HL-60/S4 treated with phorbol 12-myristate 13-acetate at 8.2 ng/mL for 4 days and 3 days (cell line): ENCODE measurements around the gene CUEDC1.

ENCODE experiments used
- in situ Hi-C: fragments of 300-500 bp; cut with MboI; formaldehyde crosslinking; loops from 2 replicates; pipeline ENCODE4 v1.15.0; 2022; ENCODE audit warnings: low sequenced_read_pairs

CUEDC1 gene

DNA sequence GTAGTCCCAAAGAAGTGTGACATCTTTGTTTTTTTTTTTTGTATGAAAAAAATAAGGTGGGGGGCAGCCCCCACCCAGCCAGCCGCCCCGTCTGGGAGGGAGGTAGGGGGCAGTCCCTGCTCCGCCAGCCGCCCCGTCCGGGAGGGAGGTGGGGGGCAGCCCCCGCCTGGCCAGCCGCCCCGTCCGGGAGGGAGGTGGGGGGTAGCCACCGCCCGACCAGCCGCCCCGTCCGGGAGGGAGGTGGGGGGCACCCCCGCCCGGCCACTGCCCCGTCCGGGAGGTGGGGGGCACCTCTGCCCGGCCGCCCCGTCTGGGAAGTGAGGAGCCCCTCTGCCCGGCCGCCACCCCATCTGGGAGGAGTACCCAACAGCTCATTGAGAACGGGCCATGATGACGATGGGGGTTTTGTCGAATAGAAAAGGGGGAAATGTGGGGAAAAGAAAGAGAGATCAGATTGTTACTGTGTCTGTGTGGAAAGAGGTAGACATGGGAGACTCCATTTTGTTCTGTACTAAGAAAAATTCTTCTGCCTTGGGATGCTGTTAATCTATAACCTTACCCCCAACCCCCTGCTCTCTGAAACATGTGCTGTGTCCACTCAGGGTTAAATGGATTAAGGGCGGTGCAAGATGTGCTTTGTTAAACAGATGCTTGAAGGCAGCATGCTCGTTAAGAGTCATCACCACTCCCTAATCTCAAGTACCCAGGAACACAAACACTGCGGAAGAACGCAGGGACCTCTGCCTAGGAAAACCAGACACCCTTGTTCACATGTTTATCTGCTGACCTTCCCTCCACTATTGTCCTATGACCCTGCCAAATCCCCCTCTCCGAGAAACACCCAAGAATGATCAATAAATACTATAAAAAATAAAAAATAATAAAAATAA is 108.9 kb downstream of the CUEDC1 start:
- in situ Hi-C loops: loop anchor here (25.0 kb wide), 1 partner anchor 709 kb away; no protein-coding TSS in a partner anchor

DNA sequence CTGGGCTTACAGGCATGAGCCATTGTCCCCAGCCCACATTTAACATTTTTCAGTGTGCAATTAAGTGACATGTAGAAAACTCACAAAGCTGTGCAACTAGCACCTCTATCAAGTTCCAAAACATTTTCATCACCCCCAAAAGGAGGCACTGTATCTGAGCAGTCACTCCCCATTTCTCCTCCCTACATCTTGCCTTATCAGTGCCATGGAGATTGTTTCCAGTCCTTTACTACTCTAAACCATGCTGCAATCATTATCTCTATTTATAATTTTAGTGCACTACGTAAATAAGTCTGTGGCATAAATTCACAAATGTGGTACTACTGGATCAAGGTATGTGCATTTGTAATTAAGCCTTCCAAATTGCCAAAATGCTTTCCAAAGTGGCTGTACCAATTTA is 112.9 kb downstream of the CUEDC1 start:
- in situ Hi-C loops: loop anchor here (25.0 kb wide), 1 partner anchor 705 kb away; no protein-coding TSS in a partner anchor

DNA sequence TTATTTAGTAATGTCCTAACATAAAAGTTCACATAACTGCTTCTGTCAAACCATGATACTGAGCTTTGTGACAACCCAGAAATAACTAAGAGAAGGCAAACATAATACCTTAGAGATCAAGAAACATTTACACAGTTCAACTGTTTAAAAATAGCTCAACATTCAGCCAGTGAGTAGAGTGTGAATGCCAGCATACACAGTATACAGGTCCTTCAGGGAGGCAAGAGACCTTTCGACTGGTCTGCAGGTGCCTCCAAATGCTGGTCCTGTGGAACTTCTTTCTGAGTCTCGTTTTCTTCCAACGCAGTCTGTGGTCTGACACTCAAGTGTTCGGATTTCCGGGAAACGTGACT is 115.7 kb downstream of the CUEDC1 start:
- in situ Hi-C loops: loop anchor here (25.0 kb wide), 1 partner anchor 702 kb away; no protein-coding TSS in a partner anchor

DNA sequence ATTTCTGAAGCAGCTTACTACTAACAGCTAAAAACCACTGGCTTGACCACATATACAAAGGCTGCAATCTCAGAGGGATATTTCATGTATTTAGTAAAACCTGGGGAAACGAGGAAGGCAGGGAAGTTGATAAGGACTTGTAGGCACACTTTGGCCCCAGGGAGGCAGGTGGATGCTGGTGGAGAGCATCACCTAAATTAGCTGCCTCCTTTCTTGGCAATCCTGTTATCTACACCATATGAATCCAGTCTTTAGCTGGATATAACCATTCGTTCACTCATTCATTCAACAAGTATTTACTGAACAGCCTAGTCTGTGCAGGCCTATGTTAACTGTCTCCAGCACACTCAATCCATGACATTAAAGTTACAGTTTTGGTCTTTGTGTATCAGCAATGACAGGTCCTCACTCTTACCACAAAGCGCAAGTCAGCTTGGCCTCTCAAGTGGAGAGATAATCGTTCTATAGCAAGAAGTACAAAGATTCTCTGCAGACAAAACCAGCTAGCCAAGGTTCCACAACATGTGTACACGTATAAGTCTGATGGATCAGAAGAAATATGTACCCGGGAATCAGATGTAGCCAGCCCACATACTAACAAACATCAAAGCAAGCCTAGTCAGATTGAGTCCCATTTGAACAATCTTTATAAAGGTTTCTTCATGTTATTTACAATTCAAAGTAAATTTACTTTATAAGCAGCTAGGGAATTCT is 116.2 kb downstream of the CUEDC1 start:
- in situ Hi-C loops: loop anchor here (25.0 kb wide), 1 partner anchor 702 kb away; no protein-coding TSS in a partner anchor

DNA sequence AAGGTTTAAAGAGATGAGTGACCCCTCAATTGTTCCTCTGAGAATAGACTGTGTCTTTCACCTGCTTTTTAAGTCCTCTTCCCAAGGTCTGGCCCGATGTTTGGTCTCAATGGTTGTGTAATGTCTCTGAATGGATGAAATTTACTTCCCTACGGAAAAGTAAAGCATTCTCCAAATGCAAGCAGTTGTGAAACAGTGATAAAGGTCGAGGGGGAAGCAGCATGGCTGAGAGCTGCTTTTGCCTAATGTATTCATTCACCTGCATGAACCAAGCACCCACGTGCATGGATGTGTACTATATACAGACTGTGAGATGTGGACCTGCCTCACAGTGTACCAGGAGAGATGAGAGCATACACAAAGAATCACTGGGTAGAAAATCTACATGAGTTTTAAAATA is 116.8 kb downstream of the CUEDC1 start:
- in situ Hi-C loops: loop anchor here (25.0 kb wide), 1 partner anchor 701 kb away; no protein-coding TSS in a partner anchor

DNA sequence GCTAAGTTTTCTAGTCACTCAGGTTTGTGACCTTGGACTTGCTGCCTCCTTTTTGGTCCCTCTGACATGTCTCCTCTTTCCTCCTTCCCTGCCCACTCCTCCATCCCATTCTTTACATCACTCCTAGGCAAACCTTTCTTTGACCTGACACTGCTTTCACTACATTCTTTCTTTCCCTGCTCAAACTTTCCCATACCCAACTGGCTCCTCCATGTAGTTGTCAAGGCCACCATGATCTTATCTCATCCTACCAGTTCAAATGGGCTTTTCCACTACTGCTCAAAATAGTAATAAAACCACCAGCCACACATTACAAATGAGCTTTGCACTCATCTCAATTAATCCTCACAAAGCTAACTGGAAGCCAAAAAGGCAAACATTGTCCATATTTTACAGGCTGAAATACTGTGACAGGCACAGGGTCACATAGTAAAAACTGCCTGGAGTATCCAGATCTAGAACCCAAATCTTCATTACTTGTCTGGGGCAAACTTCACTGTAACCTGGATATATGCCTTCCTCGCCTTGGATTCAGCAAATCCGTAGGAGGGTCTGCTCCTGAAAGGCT is 119.8 kb downstream of the CUEDC1 start:
- in situ Hi-C loops: loop anchor here (25.0 kb wide), 1 partner anchor 698 kb away; no protein-coding TSS in a partner anchor

DNA sequence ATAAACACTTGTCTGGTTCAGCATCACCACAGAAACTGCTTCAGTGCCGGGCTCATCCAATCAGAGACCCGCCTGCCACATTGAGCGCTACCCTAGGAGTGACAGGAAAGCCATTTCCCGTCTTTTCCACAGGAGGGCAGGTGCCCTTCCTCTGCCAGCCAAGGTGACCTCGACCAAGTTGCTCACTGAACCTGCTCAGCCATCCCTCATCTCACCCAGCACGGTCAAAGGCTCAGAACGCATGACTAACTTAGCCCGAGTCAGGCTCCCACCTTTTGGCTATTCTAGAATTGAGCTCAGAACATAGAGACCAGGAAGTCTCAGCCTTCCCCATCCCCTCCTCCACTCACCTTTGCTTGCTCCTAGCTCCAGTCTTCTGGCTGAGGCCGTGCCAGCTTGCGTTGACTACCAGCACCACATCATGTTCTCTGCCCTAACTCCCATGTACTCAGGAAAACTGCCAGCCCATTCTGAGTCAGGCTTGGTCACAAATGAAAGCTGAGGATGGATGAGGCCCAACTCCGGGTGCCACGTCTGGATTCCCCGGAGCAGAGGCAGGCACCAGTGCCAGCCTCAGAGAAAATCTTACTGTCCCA is 121.0 kb downstream of the CUEDC1 start:
- in situ Hi-C loops: loop anchor here (25.0 kb wide), 1 partner anchor 697 kb away; no protein-coding TSS in a partner anchor

DNA sequence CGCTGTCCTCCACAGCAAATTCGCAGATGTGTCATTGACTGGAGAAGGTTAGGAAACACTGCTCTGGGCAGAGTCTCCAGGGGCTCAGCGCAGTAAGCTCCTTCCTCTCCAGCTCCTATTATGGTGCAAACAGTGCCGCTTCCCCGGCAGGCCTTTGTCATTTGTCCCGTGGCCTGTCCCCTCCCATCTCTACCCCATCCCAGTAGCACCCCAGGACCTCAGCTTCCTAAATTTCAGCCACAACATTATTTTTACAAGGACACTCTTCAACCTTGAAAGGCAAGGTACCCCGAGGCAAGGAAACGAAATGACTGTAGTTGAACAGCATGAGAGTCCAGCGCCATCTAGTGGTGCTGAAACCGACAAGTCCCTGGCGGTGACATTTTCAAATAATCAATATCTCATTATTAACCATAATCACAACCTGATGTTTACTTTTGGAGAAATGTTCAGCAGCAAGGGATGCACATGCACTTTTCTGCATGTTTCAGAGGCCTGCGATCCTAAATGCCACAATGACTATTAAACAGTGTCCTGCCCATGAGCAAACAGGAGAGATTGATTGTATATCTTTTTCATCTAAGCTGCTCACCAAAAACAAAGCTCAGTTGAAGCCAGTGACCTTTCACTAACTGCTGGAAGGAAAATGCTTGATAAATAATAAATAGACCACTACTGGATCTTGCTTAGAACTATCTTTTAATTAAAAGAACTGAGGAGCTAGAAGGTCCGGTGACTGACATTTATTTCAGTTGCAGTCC is 121.9 kb downstream of the CUEDC1 start:
- in situ Hi-C loops: loop anchor here (25.0 kb wide), 1 partner anchor 696 kb away; no protein-coding TSS in a partner anchor

DNA sequence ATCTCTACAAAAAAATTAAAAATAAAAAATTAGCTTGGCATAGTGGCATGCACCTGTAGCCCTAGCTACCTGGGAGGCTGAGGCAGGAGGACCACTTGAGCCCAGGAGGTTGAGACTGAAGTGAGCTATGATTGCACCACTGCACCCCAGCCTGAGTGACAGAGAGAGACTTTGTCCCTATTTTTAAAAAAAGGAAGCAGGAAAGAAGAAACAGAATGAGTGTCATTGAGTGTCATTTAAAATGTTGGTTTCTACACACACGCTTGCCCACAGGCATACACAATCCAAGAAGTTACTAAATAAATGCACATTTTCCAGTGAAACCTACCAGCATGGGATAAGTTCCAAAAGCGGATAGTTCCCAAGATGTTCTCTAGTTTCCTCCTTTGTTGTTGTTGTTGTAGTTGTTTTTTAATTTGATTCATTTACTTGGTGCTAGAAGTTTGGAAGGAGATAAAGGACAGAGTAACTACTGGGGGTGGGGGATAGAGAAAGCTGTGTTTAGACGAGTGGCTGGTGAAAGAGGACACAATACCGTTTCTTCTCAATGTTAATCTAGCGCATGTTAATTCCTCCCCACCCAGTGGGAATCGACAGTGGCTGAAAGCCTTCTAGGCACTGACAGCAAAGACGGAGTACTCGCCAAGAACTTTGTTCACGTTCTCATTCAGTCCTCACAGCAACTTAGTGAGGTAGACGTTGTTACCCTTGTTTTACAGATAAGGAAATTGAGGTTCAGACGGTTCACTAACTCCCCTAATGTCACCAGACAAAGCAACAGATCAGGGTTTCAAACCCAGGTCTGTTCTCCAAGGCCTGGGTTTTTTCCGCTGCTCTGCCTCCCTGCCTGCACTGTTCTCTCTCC is 122.7 kb downstream of the CUEDC1 start:
- in situ Hi-C loops: loop anchor here (25.0 kb wide), 1 partner anchor 695 kb away; no protein-coding TSS in a partner anchor

DNA sequence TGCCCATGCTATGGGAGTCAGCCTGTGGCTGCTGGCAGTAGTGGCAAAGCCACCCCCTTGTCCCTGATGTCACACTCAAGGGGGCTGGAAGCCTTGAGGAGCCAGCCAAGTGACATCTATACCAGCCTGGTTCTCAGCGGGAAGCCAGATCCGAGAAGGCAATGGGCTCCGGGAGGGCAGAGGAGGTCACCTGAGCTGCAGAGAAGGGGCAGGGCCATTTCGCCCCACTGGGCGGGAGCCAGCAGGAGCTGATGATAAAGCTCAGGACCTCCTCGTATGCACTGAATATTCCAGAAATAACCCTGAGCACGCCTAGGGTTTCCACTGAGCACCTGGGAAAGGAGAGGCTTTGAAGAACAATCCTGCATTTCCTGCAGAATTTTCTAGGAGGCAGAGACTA is 124.3 kb downstream of the CUEDC1 start:
- in situ Hi-C loops: loop anchor here (25.0 kb wide), 1 partner anchor 694 kb away; no protein-coding TSS in a partner anchor

DNA sequence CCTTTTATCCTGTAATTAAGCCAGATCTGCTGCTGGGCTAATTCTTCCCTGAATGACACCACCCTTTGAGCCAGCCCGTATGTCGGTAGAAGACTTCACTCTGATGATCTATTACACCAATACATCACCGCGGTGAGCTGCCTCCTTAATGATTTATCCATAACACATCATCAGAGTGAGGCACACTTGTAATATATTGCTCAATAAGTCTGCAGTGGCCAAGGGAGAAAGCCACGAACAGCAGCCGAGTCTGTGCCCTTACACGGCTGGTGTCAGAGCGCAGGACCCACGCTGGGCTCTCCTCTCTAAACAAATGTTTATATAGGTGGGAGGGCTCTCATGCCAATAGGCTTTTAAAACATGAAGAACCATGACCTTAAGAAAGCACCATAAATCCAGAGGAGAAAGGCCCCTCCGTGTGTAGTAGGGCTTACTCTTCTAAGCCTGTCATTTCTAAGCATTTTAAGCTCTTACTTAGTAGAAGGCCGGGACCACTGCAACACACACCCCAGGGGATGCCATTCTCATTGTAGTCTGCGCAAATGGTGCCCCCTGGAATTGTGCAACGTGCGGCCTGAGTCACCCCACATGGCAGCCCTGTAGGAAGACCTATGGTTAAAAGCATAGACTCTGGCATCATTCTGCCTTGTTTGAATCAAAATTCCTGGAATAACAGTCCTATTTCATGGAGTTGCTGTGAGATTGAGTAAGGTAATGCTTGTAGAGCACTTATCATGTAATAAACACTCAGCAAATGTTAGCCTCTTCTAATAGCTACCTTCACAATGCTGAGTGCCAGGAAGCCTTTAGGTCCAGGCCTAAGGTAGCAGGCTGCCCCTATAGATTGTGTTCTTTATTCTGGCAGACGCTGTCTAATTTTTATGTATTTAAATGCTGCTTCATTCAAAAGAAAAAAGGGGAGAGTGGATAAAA is 131.5 kb downstream of the CUEDC1 start:
- in situ Hi-C loops: no loop called here

DNA sequence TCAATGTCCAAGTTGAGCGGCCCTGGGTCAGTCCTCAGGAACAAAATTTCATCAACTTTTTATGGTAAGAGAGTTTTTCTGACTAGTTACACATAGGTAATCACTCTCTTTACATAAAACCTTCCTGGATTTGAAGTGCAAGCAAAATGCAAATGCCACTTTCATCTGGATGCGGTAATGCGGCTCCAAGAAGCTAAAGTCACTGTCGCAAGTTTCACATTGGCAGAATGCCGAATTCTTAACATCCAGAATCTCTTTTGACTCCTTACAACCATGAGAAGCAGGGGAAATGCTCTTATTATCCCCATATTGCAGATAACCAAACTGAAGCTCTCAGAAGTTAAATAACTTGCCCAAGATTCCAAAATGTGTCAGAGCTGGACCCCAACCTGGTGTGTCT is 135.3 kb downstream of the CUEDC1 start:
- in situ Hi-C loops: no loop called here

DNA sequence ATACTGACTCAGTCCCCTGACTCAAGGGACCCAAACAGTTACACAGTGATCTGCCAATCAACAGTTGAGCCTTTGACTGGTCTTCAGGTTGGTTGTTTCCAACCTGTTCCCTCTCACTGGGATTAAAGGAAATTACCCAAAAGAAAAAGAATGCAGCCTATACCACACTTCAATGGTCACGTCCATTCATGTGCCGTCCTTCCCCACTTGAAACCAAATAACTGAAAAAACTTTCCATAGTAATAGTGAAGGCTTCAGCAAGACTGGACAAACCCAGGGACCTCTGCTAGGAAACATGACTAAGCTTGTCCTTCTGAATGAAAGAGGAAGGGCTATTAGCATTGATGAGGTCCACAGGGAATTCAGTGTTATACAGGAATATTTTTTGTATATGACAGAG is 135.9 kb downstream of the CUEDC1 start:
- in situ Hi-C loops: no loop called here

DNA sequence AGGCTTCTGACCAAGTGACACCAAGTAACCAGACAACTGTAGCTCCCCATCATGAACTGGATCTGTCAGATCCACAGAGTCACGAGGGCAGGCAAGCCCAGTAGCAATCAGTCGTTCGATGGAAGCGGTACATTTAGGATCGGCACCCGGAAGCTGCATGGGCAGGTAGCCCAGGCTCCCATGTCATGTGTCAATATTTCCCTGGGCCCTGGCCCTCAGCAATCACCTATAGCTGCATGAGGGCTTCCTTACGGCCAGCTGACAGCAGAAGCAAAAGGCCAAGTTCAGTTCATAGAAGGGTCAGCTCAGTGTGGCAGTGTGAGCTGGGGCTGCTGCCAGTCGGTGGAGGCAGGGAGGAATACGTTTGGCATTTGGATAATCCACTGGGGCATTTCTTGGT is 137.1 kb downstream of the CUEDC1 start:
- in situ Hi-C loops: no loop called here

DNA sequence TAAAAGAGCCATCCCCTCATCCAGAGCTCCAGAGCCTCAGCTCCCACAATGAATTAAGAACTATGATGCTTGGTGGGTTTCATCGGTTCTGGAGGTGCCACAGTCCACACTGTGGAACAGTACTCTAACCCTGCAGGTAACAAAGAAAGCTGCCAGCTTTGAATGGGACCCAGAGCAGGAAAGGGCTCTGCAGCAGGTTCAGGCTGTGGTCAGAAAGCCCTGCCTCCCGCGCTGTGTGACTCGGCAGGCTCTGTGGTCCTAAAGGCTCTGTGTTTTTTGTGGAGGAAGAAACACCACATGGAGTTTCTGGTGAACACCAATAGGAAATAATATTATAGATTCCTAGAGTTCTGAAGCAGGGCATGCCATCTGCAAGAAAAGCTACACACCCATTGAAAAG is 137.9 kb downstream of the CUEDC1 start:
- in situ Hi-C loops: no loop called here

DNA sequence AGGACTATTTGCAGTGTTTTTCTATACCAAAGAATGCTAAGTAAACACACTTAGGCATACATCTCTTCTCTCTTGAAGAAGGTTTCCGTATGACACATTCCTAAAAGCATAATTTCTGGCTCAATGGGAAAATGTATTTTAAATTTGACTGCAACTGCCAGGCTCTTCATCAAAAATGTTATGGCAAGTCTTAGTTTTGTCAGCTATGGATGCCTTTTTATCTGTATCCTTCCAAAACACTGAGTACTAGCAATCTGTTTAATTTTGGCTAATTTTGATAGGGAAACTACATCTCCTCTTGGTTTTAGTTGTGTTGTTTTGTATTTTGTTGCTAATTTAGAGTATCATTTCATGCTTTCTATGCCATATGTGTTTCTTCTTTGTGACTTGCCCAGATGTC is 140.8 kb downstream of the CUEDC1 start:
- in situ Hi-C loops: no loop called here

DNA sequence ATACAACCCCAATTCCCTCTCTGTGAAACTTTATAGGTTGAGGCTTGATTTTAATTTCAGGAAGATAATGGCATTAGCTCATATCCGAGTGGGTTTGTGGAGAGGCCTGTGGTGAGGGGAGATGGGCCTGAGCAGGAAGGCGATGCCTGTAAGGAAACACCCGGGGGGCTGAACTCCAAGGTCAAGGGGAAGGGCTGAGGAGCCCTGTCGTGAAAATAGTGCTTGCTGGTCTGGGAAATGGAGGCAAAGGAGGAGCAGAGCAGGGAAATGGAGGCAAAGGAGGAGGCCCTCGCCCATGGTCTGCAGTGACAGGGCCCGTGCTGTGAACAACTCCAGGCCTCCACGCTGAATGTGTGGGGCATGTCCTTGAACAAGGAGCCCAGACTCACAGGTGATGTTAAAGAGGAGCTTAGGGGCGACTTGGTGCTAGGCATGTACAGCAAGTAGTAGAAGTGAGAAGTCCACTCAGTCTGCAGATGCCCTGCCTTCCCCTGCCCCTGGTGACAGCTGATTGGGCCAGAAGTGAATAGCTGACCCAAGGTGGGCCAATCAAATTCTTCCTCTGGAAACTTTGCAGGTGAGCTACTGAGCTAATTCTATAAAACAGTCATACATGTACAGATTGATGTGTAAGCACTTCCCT is 143.5 kb downstream of the CUEDC1 start:
- in situ Hi-C loops: no loop called here
